GM12873 (cell line): ENCODE measurements around the gene POLE3.
A peak's percentile ranks its signal among the peaks of the same experiment; 100 is the strongest.

Experiments
- CTCF ChIP-seq: IDR thresholded peaks from 2 replicates; pipeline ENCODE4 v1.5.1; 2012; ENCODE audit warnings: low read depth, mild to moderate bottlenecking, moderate library complexity, low read length, control low read depth; ENCODE audit not compliant: insufficient read depth; ENCODE audit errors: missing control alignments

Gene POLE3

GRCh38 chr9:113417370-113417769 is 6.9 kb upstream of the POLE3 start:
- TF ChIP-seq CTCF = no peak

GRCh38 chr9:113416149-113416721 is 5.8 kb upstream of the POLE3 start:
- no peak for TF ChIP-seq CTCF

- TF ChIP-seq CTCF = no peak
Observed at GRCh38 chr9:113409883-113410206, 630 bp downstream of the POLE3 start.

- no peak for TF ChIP-seq CTCF
Observed at GRCh38 chr9:113409481-113409880, 994 bp downstream of the POLE3 start.

GRCh38 chr9:113406873-113407511 is 3.5 kb downstream of the POLE3 start:
- TF ChIP-seq CTCF = peak; percentile 84

- no peak for TF ChIP-seq CTCF
Observed at GRCh38 chr9:113403646-113404045, 6.8 kb downstream of the POLE3 start.

- TF ChIP-seq CTCF = peak; percentile 91
Observed at GRCh38 chr9:113401027-113401792, 9.3 kb downstream of the POLE3 start, which contains the start of gene ALAD. Gene ALAD (minus strand): TSS chr9:113401284. CDS start chr9:113393559, 7,725 bp downstream.
